ENCODE data around the gene UBE2QL1.

DNA sequence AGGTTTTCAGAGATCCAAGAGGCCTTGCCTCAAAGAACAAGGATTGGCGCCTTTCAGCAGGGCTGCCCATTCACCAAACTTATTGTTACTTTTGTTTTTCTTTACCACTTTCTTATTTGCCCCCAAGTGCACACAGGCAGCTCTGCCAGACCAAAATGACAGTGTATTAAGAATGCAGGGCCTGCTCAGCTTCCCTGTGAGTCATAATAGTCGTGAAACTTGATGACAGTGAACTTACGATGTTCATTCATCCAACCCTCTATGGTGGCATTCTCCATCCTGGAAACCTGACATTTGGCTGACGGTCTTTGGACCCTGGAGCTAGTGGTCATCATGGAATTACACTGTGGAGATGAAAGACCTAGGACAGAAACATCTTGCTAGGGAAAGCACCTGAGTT lies 44.3 kb downstream of the UBE2QL1 start:
- TF ChIP-seq, protein P1, sequence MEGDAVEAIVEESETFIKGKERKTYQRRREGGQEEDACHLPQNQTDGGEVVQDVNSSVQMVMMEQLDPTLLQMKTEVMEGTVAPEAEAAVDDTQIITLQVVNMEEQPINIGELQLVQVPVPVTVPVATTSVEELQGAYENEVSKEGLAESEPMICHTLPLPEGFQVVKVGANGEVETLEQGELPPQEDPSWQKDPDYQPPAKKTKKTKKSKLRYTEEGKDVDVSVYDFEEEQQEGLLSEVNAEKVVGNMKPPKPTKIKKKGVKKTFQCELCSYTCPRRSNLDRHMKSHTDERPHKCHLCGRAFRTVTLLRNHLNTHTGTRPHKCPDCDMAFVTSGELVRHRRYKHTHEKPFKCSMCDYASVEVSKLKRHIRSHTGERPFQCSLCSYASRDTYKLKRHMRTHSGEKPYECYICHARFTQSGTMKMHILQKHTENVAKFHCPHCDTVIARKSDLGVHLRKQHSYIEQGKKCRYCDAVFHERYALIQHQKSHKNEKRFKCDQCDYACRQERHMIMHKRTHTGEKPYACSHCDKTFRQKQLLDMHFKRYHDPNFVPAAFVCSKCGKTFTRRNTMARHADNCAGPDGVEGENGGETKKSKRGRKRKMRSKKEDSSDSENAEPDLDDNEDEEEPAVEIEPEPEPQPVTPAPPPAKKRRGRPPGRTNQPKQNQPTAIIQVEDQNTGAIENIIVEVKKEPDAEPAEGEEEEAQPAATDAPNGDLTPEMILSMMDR (IDR thresholded peaks at IDR 0.05; ENCODE audit: low read length): no peak
- no peak for TF ChIP-seq EZH2 (IDR thresholded peaks at IDR 0.05; ENCODE audit: borderline replicate concordance, low read length)

Data from OCI-LY1 (cell line).